ENCODE data around the gene NRL. TPM values are rescaled to one million over a fixed set of nuclear protein-coding genes. Genes with fewer than 3 reads are reported as not detected.

The NRL gene
- total and polyA plus RNA-seq, 4 donors, result 1.5 to 3.2 (median 2.8) TPM

DNA sequence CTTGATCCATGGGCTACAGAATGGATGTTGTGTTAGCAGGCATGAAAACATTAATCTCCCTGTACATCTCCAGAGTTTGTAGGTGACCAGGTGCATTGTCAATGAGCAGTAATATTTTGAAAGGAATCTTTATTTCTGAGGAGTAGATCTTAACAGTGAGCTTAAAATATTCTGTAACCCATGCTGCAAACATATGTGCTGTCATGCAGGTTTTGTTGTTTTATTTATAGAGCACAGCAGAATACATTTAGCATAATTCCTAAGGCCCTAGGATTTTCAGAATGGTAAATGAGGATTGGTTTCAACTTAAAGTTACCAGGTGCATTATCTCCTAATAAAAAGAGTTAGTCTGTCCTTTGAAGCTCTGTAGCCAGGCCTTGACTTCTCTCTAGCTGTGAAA, 12.2 kb upstream of the NRL start:
- Histone ChIP-seq H3K36me3 (ENCODE audit: control insufficient read depth in 4 of 4, insufficient read depth in 3 of 4, low read depth in 1 of 4, low read length in 3 of 4) (peaks cover 8 to 21% (median 18%) of the 10 kb centered on the region in 4 donors), H3K4me1 (ENCODE audit: control insufficient read depth in 4 of 4, insufficient read depth in 4 of 4, low read length in 3 of 4) (peaks cover 7 to 19% (median 16%) of the 10 kb centered on the region in 4 donors), H3K4me3 (ENCODE audit: low read depth in 1 of 3, low read length in 3 of 3) (no peak overlapping the region), H3K9ac (ENCODE audit: low read depth in 1 of 2, low read length in 2 of 2) (no peak overlapping the region), H3K9me3 (ENCODE audit: control insufficient read depth in 4 of 4, low read length in 3 of 4) (no peaks in the 10 kb centered on the region), H3K27ac (ENCODE audit: low read depth in 1 of 2, low read length in 2 of 2) (no peak overlapping the region), H3K27me3 (ENCODE audit: control insufficient read depth in 4 of 4, insufficient read depth in 4 of 4, low read length in 3 of 4) (no peaks in the 10 kb centered on the region)
- no peak for DNase-seq (ENCODE audit: low spot score)
- TF ChIP-seq NR2F2 (IDR thresholded peaks at IDR 0.05) (no peak), FOXA1 (IDR thresholded peaks at IDR 0.05) (no peak), FOXA2 (IDR thresholded peaks at IDR 0.05) (no peak), TAF1 (conservative IDR thresholded peaks at IDR 0.05) (no peak), JUND (IDR thresholded peaks at IDR 0.05) (no peak), SP1 (IDR thresholded peaks at IDR 0.05) (no peak), YY1 (IDR thresholded peaks at IDR 0.05) (no peak), RXRA (IDR thresholded peaks at IDR 0.05) (no peak), GABPA (IDR thresholded peaks at IDR 0.05 in 1 of 2, conservative IDR thresholded peaks at IDR 0.05 in 1 of 2) (no peak), EGR1 (IDR thresholded peaks at IDR 0.05; ENCODE audit: low read depth in 2 of 2) (no peak), HNF4G (IDR thresholded peaks at IDR 0.05) (no peak), RAD21 (IDR thresholded peaks at IDR 0.05) (no peak)
- TF ChIP-seq, protein P1, sequence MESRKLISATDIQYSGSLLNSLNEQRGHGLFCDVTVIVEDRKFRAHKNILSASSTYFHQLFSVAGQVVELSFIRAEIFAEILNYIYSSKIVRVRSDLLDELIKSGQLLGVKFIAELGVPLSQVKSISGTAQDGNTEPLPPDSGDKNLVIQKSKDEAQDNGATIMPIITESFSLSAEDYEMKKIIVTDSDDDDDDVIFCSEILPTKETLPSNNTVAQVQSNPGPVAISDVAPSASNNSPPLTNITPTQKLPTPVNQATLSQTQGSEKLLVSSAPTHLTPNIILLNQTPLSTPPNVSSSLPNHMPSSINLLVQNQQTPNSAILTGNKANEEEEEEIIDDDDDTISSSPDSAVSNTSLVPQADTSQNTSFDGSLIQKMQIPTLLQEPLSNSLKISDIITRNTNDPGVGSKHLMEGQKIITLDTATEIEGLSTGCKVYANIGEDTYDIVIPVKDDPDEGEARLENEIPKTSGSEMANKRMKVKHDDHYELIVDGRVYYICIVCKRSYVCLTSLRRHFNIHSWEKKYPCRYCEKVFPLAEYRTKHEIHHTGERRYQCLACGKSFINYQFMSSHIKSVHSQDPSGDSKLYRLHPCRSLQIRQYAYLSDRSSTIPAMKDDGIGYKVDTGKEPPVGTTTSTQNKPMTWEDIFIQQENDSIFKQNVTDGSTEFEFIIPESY (IDR thresholded peaks at IDR 0.05), result no peak
- TF ChIP-seq, protein P2, sequence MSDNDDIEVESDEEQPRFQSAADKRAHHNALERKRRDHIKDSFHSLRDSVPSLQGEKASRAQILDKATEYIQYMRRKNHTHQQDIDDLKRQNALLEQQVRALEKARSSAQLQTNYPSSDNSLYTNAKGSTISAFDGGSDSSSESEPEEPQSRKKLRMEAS (IDR thresholded peaks at IDR 0.05), result no peak
- TF ChIP-seq, protein P3, sequence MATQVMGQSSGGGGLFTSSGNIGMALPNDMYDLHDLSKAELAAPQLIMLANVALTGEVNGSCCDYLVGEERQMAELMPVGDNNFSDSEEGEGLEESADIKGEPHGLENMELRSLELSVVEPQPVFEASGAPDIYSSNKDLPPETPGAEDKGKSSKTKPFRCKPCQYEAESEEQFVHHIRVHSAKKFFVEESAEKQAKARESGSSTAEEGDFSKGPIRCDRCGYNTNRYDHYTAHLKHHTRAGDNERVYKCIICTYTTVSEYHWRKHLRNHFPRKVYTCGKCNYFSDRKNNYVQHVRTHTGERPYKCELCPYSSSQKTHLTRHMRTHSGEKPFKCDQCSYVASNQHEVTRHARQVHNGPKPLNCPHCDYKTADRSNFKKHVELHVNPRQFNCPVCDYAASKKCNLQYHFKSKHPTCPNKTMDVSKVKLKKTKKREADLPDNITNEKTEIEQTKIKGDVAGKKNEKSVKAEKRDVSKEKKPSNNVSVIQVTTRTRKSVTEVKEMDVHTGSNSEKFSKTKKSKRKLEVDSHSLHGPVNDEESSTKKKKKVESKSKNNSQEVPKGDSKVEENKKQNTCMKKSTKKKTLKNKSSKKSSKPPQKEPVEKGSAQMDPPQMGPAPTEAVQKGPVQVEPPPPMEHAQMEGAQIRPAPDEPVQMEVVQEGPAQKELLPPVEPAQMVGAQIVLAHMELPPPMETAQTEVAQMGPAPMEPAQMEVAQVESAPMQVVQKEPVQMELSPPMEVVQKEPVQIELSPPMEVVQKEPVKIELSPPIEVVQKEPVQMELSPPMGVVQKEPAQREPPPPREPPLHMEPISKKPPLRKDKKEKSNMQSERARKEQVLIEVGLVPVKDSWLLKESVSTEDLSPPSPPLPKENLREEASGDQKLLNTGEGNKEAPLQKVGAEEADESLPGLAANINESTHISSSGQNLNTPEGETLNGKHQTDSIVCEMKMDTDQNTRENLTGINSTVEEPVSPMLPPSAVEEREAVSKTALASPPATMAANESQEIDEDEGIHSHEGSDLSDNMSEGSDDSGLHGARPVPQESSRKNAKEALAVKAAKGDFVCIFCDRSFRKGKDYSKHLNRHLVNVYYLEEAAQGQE (IDR thresholded peaks at IDR 0.05), result no peak
- TF ChIP-seq, protein P4, sequence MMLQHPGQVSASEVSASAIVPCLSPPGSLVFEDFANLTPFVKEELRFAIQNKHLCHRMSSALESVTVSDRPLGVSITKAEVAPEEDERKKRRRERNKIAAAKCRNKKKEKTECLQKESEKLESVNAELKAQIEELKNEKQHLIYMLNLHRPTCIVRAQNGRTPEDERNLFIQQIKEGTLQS (IDR thresholded peaks at IDR 0.05), result no peak
- TF ChIP-seq, protein P5, sequence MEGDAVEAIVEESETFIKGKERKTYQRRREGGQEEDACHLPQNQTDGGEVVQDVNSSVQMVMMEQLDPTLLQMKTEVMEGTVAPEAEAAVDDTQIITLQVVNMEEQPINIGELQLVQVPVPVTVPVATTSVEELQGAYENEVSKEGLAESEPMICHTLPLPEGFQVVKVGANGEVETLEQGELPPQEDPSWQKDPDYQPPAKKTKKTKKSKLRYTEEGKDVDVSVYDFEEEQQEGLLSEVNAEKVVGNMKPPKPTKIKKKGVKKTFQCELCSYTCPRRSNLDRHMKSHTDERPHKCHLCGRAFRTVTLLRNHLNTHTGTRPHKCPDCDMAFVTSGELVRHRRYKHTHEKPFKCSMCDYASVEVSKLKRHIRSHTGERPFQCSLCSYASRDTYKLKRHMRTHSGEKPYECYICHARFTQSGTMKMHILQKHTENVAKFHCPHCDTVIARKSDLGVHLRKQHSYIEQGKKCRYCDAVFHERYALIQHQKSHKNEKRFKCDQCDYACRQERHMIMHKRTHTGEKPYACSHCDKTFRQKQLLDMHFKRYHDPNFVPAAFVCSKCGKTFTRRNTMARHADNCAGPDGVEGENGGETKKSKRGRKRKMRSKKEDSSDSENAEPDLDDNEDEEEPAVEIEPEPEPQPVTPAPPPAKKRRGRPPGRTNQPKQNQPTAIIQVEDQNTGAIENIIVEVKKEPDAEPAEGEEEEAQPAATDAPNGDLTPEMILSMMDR (IDR thresholded peaks at IDR 0.05; ENCODE audit: low read depth, low read length, missing input control), result no peak
